Fibroblast of pulmonary artery (primary cell): ENCODE data around the gene RALGPS1.

Experiments used
- DNase-seq: peaks from one replicate; pipeline ENCODE4 v3.0.0-alpha.2; 2010; ENCODE audit warnings: low read depth
- H3K4me3 ChIP-seq: replicated peaks from 2 replicates; pipeline ENCODE4 v1.5.1; 2011; ENCODE audit warnings: low read depth, mild to moderate bottlenecking, control low read depth, low read length, moderate library complexity
- TF ChIP-seq, protein P1 (sequence below): IDR thresholded peaks from 2 replicates; pipeline ENCODE4 v1.5.1; 2011; ENCODE audit warnings: mild to moderate bottlenecking, control low read depth, low read length, inconsistent platforms; ENCODE audit errors: missing control alignments

The RALGPS1 gene

GRCh38 chr9:127195976-127196825 is 281.6 kb downstream of the RALGPS1 start:
- H3K4me3 ChIP-seq, result no peak overlapping the region

GRCh38 chr9:127196826-127197145 is 282.2 kb downstream of the RALGPS1 start:
- H3K4me3 ChIP-seq, result no peak overlapping the region
- no peak for DNase-seq
- TF ChIP-seq, protein P1, sequence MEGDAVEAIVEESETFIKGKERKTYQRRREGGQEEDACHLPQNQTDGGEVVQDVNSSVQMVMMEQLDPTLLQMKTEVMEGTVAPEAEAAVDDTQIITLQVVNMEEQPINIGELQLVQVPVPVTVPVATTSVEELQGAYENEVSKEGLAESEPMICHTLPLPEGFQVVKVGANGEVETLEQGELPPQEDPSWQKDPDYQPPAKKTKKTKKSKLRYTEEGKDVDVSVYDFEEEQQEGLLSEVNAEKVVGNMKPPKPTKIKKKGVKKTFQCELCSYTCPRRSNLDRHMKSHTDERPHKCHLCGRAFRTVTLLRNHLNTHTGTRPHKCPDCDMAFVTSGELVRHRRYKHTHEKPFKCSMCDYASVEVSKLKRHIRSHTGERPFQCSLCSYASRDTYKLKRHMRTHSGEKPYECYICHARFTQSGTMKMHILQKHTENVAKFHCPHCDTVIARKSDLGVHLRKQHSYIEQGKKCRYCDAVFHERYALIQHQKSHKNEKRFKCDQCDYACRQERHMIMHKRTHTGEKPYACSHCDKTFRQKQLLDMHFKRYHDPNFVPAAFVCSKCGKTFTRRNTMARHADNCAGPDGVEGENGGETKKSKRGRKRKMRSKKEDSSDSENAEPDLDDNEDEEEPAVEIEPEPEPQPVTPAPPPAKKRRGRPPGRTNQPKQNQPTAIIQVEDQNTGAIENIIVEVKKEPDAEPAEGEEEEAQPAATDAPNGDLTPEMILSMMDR, result no peak

More at GRCh38 chr9:127195976-127196825, 281.6 kb downstream of the RALGPS1 start:
- TF ChIP-seq, protein P1, result no peak
- DNase-seq, result no peak

DNA sequence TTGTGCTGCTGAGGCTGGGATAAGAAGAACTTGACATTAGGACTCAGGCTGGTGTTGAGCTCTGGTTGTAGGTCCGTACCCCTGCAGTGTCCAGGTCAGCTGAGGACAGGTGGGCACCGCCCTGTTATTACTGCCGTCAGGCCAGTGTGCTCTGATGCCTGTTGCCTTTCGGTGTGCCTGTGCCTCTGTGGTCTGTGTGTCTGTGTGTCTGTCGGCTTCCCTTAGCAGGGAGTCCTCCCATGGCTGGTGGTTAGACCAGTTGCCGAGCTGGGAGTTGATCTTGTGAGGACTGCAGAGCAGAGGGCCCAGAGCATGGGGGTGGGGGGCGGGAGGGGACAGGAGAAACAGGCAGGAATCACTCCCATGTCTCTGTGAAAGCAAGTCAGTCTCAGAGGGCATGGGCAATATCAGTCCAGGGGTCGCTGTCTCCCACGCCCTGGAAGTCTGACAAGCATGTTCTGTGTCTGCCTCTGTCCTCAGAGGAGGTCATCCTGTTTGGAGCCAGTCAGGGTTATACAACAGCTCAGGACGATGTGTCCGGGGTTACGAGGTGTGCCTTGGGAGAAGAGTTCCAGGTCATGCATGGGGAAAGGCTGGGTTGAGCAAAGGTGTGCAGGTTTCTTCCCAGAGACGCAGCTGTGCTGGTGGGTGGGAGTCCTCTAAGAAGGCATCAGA is 282.7 kb downstream of the RALGPS1 start:
- DNase-seq, result no peak
- no peak overlapping the region for H3K4me3 ChIP-seq
- TF ChIP-seq, protein P1, result no peak

DNA sequence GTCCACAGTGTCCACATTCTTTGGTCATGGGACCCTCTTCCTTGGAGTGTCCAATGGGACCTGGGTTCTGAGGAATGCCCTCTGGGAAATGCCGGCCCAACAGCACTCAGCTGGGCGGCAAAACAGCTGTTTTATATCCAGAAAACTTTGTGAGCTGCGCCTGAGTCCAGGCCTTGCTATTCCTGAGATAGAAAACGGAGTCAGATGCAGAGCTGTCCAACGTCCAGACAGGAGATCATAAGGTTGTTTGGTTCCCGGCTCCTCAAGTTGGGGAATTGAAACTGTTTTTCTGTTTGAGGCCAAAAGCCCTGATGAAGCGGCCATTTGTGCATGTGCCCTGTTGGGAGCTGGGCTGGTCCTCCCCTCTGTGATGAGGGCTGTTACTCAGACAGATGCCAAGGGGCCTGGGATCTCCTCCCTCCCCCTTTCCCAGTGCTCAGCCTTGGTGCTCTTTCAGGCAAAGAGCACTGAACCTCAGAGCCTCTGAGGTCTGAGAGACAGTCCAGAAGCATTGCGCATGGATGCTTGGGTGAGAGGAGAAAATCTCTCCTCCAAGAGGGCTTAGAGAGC is 283.4 kb downstream of the RALGPS1 start:
- TF ChIP-seq, protein P1, result no peak
- H3K4me3 ChIP-seq, result no peak overlapping the region
- DNase-seq, result peak; percentile 47

DNA sequence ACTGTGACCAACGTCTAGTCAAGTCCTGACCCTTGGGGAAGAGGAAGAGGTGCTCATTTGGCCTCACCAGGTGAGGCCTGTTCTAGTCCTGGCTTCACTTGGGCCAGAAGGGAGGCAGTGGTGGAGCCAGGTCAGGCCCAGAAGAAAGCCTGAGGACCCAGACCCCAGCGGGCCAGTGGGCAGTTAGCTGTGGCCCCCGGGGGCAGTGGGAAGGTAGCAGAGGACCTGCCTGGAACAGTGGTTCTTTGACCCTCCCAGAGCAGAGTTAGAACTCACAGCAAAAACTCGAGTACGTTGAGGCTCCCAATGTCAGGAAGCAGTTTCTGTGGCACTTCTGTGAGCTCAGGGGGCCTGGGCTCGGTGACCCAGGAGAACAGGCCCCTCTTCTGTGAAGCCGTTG is 284.0 kb downstream of the RALGPS1 start:
- TF ChIP-seq, protein P1, result no peak
- no peak for DNase-seq
- H3K4me3 ChIP-seq, result no peak overlapping the region

DNA sequence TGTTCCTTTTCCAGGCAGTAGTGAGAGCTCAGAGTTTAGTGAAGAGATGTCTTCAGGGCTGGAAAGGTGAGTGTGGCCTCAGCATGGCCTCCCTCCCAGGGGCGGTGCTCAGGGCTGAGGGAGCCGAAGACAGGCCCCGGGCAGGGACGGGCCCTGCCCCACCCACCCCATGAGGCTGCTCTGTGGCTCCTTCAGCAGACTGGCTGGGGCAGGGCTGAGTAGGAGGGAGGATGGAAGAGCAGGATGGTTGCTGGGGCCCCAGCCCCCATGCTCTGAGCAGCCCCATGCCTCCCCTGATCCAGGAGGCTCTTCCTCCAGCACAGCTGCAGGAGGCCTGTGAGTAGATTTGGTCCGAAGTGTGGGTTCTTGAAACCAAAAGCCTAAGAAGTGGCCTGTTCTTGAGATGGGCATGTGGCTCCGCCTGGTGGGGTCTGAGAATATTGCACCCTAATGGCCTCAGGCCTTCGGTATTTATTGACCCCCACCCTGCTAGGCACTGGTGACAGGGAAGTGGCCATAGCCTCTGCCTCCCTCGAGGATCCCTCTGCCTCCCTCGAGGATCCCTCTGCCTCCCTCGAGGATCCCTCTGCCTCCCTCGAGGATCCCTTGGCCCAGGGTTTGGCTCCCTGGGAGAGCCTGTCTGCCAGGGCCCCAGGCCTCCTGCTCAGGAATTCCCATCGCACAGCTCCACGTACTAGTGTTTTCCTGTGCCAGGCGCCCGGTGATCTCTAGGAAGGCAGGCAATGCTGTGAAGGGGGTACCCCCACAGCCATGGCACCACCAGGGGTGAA is 284.6 kb downstream of the RALGPS1 start:
- H3K4me3 ChIP-seq, result no peak overlapping the region
- TF ChIP-seq, protein P1, result peak; percentile 88
- peak; percentile 90 for DNase-seq
